Non-pigmented ciliary epithelial cell (primary cell): ENCODE measurements around the gene ITGA5.

ENCODE experiments used
- DNase-seq: peaks from one replicate; pipeline ENCODE4 v3.0.0-alpha.2; 2010; ENCODE audit warnings: low read depth

ITGA5 gene

DNA sequence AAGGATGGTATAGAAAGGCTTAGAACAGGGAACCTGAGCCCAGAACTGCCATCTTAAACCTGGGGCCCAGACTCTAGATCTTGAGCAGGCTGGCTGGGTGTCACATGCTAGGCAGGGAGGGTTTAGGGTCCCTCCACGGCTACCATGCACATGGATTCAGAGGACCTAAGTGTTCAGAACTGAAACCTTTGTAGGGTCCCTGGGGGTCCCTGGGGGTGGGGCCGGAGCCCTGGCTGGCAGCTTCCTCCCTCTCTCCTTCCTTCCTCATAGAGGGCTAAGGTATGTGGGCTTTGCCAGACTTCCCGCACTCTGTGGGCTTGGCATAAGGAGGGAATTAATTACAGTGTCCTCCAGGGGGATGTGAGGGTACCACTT lies 29.9 kb downstream of the ITGA5 start:
- no peak for DNase-seq

DNA sequence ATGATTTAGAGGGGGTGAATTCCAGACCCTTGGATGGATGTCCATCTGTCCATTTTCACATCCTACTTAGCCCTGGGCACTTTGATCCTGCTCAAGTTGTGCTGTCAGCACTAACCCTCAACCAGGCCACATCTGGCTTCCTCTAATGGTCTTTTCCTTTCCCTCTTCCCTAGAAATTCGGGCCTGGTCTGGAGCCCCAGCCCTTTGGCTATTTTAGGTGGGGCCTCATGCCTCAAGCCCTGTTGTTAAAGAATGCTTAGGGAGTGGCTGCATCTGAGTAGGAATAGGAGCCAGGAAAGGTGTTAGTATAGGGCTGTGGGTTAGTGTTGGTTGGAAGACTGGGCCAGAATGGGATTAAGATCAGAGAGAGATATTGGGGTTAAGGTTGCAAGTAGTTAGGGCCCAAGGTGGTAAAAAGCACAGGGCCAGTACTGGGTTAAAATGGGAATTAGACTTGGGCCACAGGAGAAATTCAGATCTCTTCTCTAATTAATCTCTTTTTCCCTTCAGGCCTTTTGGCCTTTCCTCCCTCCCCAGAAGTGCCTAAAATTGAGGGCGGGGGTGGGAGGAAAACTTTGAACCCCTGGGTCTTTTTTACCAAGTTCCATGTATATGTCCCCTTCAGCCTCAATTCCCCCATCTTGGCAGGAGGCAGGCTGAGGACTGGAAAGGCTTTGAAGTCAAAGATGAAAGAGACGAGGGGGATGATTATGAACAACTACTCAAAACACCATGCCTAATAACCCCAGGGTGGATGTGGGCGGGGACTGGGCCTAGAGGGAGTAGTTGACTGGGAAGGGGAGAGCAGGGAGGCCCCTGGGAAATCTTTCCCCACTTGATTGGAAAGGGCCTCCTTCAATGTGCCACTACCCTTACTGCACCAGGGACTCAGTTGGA lies 30.6 kb downstream of the ITGA5 start:
- no peak for DNase-seq

DNA sequence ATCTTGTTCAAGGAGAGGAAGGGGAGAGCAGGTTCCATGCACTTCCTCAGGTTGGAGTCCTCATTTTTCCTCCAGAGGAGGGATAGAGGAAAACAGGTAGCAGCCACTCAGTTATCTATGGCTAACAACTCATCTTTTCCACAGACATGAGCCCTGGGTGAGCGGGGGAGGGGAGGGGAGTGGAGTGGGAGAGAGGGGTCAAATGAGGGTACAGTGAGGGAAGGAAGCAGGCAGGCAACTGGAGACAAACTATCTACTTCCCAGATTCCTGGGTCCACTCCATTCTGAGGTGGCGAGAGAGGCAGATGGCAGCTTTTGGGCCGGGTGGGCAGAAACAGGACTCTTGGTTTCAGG lies 32.0 kb downstream of the ITGA5 start:
- DNase-seq: no peak

DNA sequence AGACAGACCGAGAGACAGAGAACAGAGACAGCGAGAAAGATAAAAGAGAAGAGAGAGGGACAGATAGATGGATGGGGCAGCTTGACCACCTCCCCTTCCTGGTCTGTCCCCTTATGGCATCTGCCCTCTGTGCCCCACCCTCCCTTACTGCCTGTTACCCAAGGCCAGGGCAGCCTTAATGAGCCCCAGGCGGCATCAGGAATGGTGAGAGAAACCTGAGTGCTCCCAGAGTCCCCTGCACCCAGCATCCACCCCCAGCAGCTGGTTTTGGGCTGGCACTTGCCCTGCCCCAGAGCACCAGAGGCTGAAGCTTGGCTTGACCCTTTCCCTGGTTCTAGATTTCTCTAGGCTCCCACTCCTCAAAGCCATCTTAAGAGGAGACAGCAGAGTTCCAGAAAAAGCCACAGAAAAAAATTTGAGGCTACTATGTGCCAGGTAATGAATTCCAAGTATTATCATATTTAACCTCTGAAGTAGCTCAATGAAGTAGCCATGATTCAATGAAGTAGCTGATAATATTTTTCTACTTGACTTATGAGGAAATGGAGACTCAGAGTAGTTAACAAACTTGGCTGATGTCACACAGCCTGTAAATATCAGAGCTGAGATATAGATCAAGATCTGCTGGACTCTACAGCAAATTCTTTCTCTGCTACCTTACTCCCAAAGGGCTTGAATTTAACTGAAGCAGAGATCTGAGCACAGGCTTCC lies 32.5 kb downstream of the ITGA5 start:
- no peak for DNase-seq

DNA sequence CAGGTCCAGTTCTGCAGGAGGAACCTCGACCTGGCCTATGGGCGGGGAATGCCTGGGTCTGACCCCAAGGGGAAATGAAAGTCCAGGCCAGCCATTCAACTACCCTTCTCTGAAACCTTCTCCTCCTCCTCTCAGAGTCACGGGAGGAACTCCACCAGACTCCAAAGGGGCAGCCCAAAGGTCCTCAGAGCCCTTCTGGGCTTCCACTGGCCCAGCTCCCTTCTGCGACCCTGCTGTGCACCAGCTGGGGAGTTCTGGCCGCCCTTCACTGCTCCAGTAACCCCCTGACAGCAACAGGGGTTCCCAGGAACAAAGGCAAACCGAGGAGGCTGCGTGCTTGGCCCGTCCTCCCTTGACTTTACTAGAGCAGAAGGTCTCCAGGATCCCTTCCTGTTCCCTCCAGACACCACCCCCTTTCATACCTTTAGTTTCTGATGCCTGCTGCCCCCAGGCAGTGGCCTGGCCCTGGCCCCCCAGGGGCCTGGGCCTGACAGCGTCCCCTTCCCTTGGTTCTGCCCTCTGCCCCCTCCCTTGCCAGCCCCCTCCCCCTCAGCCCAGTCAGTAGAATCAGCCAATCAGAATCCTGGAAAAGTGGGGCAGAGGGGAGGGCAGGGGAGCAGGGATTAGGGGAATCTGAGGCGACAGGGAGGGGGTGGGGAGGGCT lies 33.7 kb downstream of the ITGA5 start:
- DNase-seq: no peak

DNA sequence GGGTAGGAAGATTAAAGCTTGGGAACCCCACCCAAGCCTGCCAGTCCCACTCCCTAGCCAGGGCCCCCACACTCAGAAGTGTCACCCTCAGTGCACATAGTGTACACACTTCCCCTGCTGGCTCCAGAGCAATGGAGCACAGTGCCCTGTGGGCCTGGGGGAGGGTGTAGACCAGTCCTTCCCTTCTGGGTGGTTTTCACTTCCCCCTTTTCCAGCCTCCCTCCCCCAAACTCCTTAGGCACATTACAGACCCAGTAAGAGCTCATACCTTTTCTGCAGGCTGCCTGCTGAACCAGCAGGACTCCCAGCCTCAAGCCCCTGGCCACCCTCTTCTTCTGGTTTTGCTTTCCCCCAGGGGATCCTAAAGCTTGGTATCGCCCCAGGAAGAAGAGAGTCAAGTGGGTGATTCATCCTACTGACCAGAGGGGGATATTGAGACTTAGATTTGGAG lies 34.5 kb downstream of the ITGA5 start, which contains the start of gene ZNF385A:
TSS of gene ZNF385A (minus strand) at position 143 of the 451 bp plus-strand sequence. CDS start 219 bp downstream, outside the sequence.
- no peak for DNase-seq

DNA sequence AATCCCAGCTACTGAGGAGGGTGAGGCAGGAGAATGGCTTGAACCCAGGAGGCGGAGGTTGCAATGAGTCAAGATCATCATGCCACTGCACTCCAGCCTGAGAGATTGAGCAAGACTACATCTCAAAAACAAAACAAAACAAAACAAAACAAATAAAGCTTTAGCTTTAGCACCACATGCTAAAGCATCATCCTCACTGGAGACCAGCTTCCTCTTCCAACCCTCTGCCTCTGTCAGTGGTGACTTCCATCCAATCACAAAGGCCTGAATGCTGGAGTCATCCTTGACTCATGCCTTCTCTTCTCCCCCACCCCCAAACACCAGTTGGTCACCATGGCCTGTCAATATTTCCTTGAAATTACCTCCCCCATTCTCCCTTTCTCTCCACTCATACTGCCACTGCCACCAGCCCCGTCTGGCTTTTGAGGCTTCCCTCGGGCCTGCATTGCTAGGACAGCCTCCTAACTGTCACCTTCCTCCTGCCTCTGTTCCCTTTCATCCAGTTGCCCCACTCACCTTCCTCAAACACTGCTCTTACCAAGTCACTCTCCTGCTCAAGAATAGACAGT lies 35.9 kb downstream of the ITGA5 start:
- peak; percentile 83 for DNase-seq

DNA sequence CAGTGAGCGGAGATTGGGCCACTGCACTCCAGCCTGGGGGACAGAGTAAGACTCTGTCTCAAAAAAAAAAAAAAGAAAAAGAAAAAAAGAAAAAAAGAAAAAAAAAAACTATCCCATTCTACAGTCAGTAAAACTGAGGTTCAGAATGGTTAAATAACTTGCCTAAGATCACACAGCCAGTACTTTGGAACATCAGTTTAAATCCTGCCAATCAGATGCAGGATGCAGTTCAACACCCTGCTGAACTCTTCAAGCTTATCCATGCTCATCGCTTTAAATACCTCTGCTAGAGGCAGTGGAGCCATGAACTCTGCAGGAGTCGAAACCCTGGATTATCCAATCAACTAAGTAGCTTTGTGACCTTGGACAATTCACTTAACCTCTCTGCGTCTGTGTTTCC lies 37.9 kb downstream of the ITGA5 start:
- DNase-seq: no peak

DNA sequence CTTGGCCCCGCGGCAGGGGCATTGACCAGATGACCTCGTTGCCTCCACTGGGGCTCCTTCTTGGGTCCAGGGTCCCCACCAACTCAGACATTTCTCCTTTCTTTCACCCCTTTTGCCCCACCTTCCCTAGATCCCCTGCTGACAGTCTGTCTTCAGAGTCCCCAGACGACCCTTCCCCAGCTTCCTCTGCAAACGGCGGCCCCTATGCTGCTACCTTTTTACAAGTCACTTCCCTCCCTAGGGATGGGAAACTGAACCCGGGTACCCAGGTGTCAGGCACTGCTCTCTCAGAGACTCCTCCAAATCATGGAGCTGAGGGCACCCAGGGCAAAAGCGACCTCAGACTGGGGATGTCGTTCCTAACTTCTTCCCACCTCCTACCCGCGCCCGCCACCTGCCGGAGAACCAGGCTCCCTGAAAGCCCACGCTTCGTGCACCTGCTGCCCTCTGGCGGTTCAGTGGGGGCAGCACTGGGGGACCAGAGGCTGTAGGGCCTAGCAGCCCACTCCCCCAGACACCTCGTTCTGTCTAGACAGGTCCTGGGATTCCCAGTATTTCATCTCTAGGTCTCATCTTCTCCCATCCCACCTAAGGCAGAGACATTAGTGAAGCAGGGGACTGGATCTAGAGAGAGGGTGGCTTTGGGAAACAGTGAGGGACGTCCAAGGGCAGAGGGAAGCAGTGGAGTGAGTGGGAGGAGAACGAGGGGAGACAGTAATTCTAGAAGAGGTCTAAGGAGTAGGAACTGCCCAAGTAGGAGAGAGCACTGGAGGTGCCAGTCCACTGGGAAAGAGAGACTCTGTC lies 39.5 kb downstream of the ITGA5 start:
- DNase-seq: peak; percentile 30

DNA sequence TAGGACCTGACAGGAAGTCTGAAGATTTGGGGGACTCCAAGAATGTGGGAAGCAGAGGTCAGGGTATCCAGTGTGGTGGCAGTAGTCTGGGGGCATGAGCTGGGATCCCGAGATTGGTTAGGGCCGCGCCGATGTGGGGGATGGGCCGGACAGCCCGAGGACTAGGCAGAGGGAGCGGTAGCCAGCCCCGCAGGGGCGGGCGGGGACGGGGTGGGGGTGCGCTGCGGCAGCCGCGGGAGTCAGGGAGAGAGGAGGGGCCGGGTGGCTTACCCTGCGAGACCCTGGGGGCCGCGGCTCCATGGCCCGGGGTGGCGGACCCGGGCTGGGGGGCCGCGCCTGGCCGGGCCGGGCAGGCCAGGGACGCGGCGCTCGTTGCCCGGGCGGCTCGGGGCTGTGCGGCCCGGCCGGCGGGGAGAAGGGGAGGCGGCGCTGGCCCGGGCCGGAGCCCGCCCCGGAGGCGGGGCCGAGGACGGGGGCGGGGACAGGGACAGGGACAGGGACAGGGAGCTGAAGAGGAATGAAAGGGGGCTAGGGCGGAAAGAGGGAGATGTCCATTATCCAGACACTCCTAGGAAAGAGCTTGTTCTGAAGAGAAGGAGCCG lies 40.2 kb downstream of the ITGA5 start:
- DNase-seq: no peak

DNA sequence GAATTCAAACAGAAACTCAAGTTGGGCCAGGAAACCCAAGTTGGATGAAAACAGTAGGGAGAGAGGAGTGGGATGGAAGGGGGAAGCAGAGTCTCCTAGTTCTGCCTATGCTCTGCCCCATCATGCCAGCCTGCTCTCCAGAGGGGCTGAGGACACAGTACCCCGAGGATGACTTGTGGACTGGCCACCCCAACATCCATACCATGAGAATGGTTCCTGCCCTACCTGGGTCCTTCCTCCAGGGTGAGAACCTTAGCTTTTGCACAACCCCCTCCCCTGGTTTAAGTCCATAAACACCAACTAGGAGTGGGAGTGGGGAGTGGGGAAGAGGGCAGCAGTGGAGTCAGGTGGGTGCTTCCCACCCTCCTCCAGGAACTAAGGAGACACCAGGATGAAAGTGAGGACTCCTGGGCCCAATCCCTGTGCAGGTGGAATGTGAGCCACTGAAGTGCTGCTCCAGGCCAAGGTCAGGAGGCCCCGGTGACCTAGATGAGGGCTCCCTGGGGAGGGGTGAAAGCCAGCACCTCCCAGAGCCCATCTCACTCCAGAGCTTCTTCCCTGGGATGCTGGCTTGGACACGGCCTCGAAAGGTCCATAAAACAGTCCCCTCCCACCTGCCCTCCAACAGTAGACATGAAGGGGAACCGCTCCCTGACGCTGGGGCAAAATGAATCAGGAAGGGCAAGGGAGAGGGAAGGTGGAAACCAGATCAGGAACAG lies 41.1 kb downstream of the ITGA5 start:
- no peak for DNase-seq

DNA sequence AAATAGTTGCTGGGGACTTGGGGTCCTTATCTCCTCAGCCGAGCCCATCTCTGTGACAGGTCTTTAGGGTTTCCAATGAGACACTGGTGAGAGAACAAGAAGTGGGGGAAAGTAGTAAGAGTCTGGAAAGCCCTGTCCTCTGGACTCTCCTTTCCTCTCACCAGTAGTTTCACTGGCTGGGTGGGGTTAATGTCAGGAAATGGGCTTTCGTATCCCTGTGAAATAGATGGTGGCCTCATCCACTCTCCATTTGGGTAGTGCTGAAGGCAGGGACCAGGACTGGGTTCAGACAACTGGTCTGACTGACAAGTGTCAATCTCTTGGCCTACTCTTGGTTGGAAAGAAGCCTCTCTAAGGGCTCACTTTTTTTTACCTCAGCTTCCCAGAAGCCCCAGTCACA lies 42.1 kb downstream of the ITGA5 start:
- DNase-seq: no peak

DNA sequence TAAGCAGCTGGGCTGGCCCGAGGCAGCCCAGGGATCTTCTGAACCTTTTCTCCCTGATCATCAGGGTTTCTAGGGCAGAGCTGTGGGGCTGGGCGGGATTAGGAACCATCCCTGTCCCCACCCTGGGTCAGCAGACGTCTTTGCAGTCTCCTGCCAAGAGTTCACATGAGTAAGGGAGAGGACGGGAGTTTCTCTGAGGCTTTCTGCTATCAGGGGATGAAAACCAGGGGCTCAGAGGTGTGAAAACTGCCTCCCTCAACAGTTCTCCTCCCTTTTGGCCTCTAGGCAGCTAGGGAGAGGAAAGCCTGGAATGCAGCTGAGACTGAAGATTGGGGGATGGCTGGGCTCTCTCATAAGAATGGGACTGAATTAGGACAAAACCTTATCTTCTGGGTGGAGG lies 42.5 kb downstream of the ITGA5 start:
- DNase-seq: no peak

DNA sequence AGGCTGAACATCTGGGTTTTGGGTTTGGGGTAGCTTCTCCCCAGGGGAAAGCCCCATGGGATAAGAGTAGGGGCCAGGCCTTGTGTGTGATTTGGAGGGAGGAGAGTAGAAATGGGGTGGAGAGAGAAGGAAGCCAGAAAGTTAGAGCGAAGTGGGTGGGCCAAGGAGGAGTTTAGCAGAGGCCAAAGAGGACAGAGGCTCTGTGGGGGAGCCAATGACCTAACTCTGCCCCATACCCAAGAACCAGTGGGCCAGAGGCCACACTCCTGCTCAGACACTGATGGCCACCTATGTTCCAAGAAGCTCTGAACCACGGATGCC lies 43.8 kb downstream of the ITGA5 start:
- DNase-seq: no peak

DNA sequence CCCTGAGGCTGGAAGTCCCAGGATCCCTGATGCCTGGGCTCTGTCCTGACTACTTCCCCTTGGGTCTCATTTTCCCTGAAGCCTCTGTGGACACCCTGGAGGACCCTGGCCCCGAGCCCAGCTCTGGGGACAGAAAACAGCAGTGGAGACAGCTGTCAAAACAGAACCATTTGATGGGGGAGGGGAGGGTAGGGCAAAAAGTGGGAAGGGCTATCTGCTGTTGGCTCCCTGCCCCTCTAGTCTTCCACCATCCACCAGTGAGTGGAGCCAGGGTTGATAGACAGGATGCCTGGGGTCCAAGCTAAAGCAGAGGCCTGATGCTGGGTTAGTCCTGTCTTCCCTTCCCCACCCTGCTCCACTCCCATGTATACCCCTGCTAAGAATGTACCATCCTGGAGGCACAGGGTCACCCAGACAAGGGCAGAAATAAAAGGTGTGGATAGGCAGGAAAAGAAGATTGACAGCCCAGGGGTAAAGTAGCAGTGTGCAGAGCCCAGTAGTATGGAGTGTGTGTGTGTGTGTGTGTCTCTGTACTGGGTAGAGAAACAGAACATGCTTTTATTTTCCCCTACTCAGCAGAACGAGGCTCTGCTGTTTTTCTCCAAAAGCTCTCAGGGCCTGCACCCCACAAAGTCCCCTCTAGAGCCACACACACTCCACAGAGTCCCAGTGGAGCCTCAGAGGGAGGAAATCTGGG lies 44.4 kb downstream of the ITGA5 start:
- DNase-seq: no peak

DNA sequence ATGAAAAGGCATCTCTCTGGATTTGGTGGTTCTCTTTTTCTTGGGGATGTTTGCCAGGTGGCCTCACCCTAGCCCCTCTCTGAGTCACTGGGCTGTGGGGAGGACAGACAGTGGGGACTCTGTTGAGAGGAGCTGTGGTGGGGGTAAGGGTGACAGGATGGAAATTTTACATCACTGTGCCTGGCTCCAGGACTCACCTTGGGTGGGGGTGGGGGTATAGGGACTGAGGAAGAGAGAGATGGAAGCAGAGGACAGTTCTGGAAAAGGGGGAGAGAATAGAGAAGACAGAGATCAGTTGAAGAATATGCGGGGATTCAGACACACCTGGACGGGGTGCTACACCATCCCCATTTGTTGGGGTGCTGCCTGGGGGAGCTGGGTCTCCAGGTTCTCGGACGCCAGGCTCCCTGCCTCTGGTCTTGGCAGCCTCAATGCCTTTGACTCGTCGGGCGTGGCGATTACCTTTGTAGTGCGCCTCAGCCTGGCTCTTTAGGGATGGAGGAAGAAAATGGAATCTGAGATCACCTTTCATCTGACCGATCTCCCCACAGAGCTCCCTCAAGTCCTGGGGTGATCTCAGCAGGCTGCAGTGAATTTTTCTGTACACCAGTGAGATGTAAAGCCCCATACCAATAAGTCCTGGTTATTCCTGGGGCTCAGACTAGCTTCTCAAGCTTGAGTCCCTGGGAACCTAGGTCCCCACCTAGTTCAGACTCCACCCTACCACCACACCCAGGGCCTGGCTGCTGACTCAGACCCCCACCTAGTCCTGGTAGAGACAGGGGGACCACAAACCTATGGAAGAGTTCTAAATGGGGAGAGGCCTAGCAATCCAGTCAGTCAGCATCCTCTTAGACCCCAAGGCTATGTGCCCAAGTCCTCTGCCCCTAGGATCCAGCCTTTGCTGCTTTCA lies 45.2 kb downstream of the ITGA5 start:
- DNase-seq: no peak

DNA sequence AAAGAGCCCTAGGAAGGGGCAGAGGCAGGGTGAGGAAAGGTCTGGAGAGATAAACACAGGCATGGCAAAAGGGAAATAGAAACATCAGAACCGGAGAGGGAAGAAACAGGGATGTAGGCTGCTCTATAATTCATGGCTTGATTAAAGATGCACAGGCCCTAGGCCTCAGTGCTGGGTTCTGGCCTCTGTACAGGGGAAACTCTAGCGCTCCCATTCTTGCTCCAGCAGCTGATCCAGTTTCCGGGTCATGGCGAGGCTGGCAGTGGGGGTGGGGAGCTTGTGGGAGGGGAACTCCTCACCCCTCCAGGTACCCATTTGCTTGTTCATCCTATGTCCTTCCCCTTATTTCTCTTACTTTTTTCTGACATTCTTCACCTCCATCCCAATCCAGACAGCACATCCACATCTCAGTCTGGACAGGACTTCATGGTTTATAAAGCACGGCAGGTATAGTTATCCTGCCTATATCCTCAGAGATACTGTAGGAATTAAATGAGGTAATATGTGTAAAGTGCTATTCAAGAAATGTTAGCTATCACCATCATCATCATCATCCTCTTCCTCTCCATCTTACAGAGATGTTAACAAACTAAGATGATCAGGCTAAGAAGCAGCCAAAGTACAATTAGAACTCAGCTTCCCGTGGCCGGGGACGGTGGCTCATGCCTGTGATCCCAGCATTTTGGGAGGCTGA lies 46.8 kb downstream of the ITGA5 start:
- no peak for DNase-seq

DNA sequence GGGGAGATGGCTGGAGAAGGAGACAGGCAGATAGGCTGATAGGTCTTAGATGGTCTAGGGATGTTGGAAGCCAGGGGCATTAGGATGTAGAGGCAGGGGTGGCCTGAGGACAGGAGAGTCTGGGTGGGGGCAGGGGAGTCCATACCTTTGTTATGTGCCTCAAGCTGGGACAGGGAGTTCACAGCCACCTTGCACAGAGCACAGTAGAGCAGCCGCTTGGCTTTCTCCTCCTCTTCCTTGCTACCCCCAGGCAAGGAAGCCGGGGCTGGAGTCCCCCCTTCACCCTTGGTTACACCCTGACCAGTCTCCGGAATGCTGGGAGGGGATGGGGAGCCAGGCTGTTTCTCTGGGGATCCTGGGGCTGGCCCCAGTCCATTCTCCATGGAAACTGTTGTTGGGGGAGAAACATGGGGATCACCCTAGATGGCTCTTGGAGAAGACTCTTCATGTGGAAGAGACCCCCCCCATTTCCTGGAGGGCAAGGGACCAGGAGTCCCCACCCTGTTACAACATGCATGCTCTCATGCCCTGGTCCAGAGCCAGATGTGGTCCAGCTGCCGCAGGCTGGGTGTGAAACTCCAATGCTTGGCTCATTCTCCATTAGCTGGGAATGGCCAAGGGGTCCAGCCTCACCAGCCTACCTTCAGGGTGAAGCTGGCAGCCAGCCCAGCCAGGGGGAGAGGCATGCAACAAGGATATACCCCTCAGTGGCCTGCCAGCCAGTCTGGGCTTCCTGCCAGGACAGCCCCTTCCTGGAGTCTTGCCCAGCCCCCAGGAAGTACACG lies 47.5 kb downstream of the ITGA5 start:
- no peak for DNase-seq
